Astrocyte (in vitro differentiated cells and primary cell): ENCODE measurements around the gene ZCCHC3.

Experiments
- CTCF ChIP-seq: IDR thresholded peaks from 2 replicates; pipeline ENCODE4 v1.5.1; 2011; ENCODE audit warnings: low read depth, mild to moderate bottlenecking, inconsistent platforms, low read length, moderate library complexity; ENCODE audit not compliant: insufficient read depth
- EZH2 ChIP-seq: IDR thresholded peaks from 2 replicates; pipeline ENCODE4 v1.6.1; 2012; ENCODE audit warnings: mild to moderate bottlenecking, low read length, inconsistent platforms; ENCODE audit not compliant: insufficient read depth

GRCh38 chr20:326645-327185 lies 29.3 kb downstream of the ZCCHC3 start:
- no peak for TF ChIP-seq CTCF
- no peak for TF ChIP-seq EZH2
